A673 (cell line): Measurements from ENCODE around the gene LNX1. TPM values are rescaled to one million over a fixed set of nuclear protein-coding genes. Genes with fewer than 3 reads are reported as not detected.
"Not testable (repeated sequence)": the region's sequence is repeated elsewhere in the genome, so short reads cannot be mapped to it uniquely, and the experiment has no call there.

Experiments used
- BruUV-seq: library from RNA; stranded (reverse); fragments of 400-500 nt; replicated peaks from 2 replicates; lab custom pipeline; 2021; lab: Mats Ljungman, UMichigan
- CTCF ChIA-PET: fragments of 300-600 bp; sonication (Branson Sonifier 250); formaldehyde crosslinking; loops from one replicate; lab custom pipeline; 2022; ENCODE audit warnings: antibody characterized with exemption; lab: Charles Lee
- POLR2A ChIA-PET: fragments of 300-600 bp; sonication (Branson Sonifier 250); formaldehyde crosslinking; loops from one replicate; lab custom pipeline; 2022; ENCODE audit warnings: antibody characterized with exemption; ENCODE audit not compliant: low non-redundant PET; lab: Charles Lee
- DNase-seq: peaks from one replicate; pipeline ENCODE4 v3.0.0-alpha.2; 2015; ENCODE audit warnings: low spot score
- H3K27ac ChIP-seq: fragments of 200-600 bp; sonication (generic); 2 replicates; pipeline ENCODE4 v1.5.1; 2016; ENCODE audit warnings: mixed run types, low read depth, mild to moderate bottlenecking, mixed read lengths, antibody characterized with exemption, low read length; ENCODE audit not compliant: poor library complexity, severe bottlenecking
- H3K27me3 ChIP-seq: fragments of 200-600 bp; sonication (generic); replicated peaks from 2 replicates; pipeline ENCODE4 v1.6.1; 2017; ENCODE audit warnings: mixed run types, low read depth, mild to moderate bottlenecking, mixed read lengths, antibody characterized with exemption, low read length; ENCODE audit not compliant: insufficient read depth, poor library complexity
- H3K36me3 ChIP-seq: fragments of 200-600 bp; sonication (generic); 2 replicates; pipeline ENCODE4 v1.6.1; 2016; ENCODE audit warnings: mixed run types, mild to moderate bottlenecking, mixed read lengths, antibody characterized with exemption, low read length; ENCODE audit not compliant: insufficient read depth, poor library complexity, severe bottlenecking
- H3K4me1 ChIP-seq: fragments of 200-600 bp; sonication (generic); 2 replicates; pipeline ENCODE4 v1.6.1; 2017; ENCODE audit warnings: mixed run types, mild to moderate bottlenecking, mixed read lengths, antibody characterized with exemption, low read length; ENCODE audit not compliant: insufficient read depth, poor library complexity, severe bottlenecking
- H3K4me3 ChIP-seq: fragments of 200-600 bp; sonication (generic); 2 replicates; pipeline ENCODE4 v1.5.1; 2016; ENCODE audit warnings: low read depth, mixed run types, mild to moderate bottlenecking, mixed read lengths, low read length; ENCODE audit not compliant: poor library complexity, severe bottlenecking
- H3K9me3 ChIP-seq: fragments of 200-600 bp; sonication (generic); 2 replicates; pipeline ENCODE4 v1.6.1; 2016; ENCODE audit warnings: mixed run types, low read depth, mild to moderate bottlenecking, mixed read lengths, antibody characterized with exemption, low read length; ENCODE audit not compliant: poor library complexity, severe bottlenecking
- CTCF ChIP-seq: fragments of 300-800, 200-600 bp; sonication (generic); conservative IDR thresholded peaks from 2 replicates; pipeline ENCODE4 v1.5.1; 2017; ENCODE audit warnings: low read depth, mild to moderate bottlenecking, antibody characterized with exemption, low read length, moderate library complexity, mixed read lengths
- EZH2 ChIP-seq: fragments of 200-600 bp; sonication (generic); IDR thresholded peaks from 2 replicates; pipeline ENCODE4 v1.6.1; 2017; ENCODE audit warnings: borderline replicate concordance, low read depth, mild to moderate bottlenecking, mixed read lengths, antibody characterized with exemption, low read length; ENCODE audit not compliant: poor library complexity, severe bottlenecking
- intact Hi-C: fragments of 100-400 bp; cut with micrococcal nuclease; formaldehyde crosslinking; loops from one replicate; pipeline ENCODE4 v1.10.0; 2022; ENCODE audit not compliant: unreplicated experiment
- total RNA-seq: library from RNA; stranded (reverse); gene quantifications from 2 replicates; pipeline ENCODE4 v1.2.3, GENCODE V29; 2021

The LNX1 gene
- total RNA-seq, 1 experiment from 2014 or later: not detected

DNA sequence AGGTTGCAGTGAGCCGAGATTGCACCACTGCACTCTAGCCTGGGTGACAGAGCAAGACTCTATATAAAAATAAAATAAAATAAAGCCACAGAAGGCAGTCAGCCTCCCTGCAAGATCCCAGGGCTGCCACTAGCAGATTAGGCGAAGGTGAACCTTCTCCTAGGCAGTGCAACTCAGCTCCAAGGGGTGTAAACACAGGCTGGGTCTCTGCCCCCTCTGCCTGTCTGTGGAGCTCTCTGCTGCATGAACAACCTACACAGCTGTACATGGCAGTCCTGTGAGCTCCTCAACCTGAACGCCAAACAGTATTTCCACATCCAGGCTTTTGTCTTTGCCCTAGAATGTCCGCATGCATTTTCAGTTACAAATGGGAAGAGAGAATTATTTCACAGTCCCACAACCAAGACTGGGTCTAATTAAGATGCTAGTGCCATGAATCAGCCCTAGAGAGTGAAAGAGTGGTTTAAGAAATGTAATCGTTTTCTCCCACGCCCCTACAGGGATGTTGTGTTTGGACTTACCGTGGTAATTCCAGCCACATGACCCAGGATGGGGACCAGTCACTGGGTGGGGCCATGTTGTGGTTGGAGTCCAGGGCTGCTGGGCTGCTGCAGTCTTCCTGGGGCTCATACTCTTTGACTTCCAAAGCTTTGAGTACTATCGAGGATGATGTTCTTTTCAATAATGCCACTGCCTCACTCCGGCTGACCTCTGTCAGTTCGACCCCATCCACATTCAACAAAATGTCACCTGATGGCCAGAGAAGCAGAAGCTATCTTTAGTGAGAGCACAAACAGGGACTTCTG lies 114.9 kb downstream of the LNX1 start:
- TF ChIP-seq EZH2: no peak
- TF ChIP-seq CTCF: no peak
- no peaks in the 10 kb centered on the region for H3K27me3 ChIP-seq
- H3K27ac ChIP-seq: no peak overlapping the region
- DNase-seq: no peak
- BruUV-seq: no TSS peak
- H3K4me1 ChIP-seq: no peaks in the 10 kb centered on the region
- H3K4me3 ChIP-seq: no peak overlapping the region
- ChIA-PET POLR2A (no interaction called here), CTCF (no interaction called here)
- no peaks in the 10 kb centered on the region for H3K36me3 ChIP-seq
- no peaks in the 10 kb centered on the region for H3K9me3 ChIP-seq
- intact Hi-C loops: no loop called here

GRCh38 chr4:53466576-53466975 lies 124.7 kb downstream of the LNX1 start:
- H3K9me3 ChIP-seq, H3K27me3 ChIP-seq, H3K27ac ChIP-seq, H3K4me3 ChIP-seq, CTCF ChIA-PET, intact Hi-C loops, BruUV-seq, H3K4me1 ChIP-seq, POLR2A ChIA-PET, H3K36me3 ChIP-seq, DNase-seq: not testable (repeated sequence)

DNA sequence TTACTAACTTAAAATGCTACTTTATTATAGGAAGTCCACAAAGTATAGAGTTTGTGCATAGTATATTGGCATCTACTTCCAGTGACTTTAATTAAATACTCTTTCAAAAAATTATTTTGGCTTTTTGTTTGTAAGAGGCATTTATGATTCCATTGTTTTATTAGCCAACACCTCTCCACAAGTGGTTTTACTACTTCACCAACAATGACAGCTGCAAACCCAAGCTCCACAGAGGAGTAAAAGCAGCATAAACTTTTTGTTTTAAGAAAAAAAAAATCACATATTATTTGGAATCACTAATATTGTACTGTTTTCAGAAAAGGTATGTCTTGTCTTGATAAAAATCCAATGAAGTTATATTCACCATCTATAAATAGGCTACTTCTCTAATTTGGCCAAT lies 125.4 kb downstream of the LNX1 start:
- Histone ChIP-seq H3K9me3 (no peaks in the 10 kb centered on the region), H3K4me3 (no peak overlapping the region), H3K4me1 (no peaks in the 10 kb centered on the region), H3K27me3 (no peaks in the 10 kb centered on the region), H3K36me3 (peaks cover 4% of the 10 kb centered on the region), H3K27ac (no peak overlapping the region)
- CTCF ChIA-PET: no interaction called here
- intact Hi-C loops: no loop called here
- POLR2A ChIA-PET: no interaction called here
- DNase-seq: no peak
- no TSS peak for BruUV-seq
- TF ChIP-seq EZH2 (no peak), CTCF (no peak)

GRCh38 chr4:53465281-53465680 lies 126.0 kb downstream of the LNX1 start:
- CTCF ChIA-PET: no interaction called here
- intact Hi-C loops: no loop called here
- no peak for DNase-seq
- TF ChIP-seq EZH2 (no peak), CTCF (no peak)
- Histone ChIP-seq H3K4me3 (no peak overlapping the region), H3K4me1 (no peaks in the 10 kb centered on the region), H3K27me3 (no peaks in the 10 kb centered on the region), H3K9me3 (no peaks in the 10 kb centered on the region), H3K27ac (no peak overlapping the region), H3K36me3 (peaks cover 4% of the 10 kb centered on the region)
- no TSS peak for BruUV-seq
- POLR2A ChIA-PET: no interaction called here
